Cardiac muscle cell (in vitro differentiated cells and primary cell): Measurements from ENCODE around the gene GAS7. TPM values are rescaled to one million over a fixed set of nuclear protein-coding genes. Genes with fewer than 3 reads are reported as not detected.
A peak's percentile ranks its signal among the peaks of the same experiment; 100 is the strongest.

Source experiments
- DNase-seq, 2 donors: peaks; one replicate each; pipeline versions ENCODE4 v3.0.0 to v3.0.0-alpha.2; 2010 to 2017; ENCODE audit warnings: low read depth in 1 of 2, low spot score in 1 of 2
- H3K27ac ChIP-seq: fragments of 200-600 bp; sonication (generic); 2 replicates; pipeline ENCODE4 v1.5.1; 2016
- H3K27me3 ChIP-seq: fragments of 200-600 bp; sonication (generic); 2 replicates; pipeline ENCODE4 v1.6.0; 2016; ENCODE audit warnings: control low read depth
- H3K36me3 ChIP-seq: fragments of 200-600 bp; sonication (generic); 2 replicates; pipeline ENCODE4 v1.5.1; 2016; ENCODE audit warnings: control low read depth
- H3K4me1 ChIP-seq: fragments of 200-600 bp; sonication (generic); 2 replicates; pipeline ENCODE4 v1.8.1; 2017; ENCODE audit warnings: low read depth, mild to moderate bottlenecking, mixed run types
- H3K4me3 ChIP-seq: fragments of 200-600 bp; sonication (generic); 2 replicates; pipeline ENCODE4 v1.5.1; 2016; ENCODE audit warnings: mild to moderate bottlenecking
- H3K9me3 ChIP-seq: fragments of 200-600 bp; sonication (generic); 2 replicates; pipeline ENCODE4 v1.5.1; 2017; ENCODE audit warnings: low read depth, mild to moderate bottlenecking, control low read depth
- polyA plus RNA-seq: library from polyadenylated mRNA; unstranded; fragments of >200 nt; fragmentation: Nextera tagmentation; extraction: Ambion mirVana; gene quantifications from 2 replicates; pipeline ENCODE4 v1.2.1, GENCODE V29; 2016
- total RNA-seq: library from RNA; depleted of rRNA; stranded (reverse); fragments of >200 nt; gene quantifications from 2 replicates; pipeline ENCODE4 v1.2.3, GENCODE V29; 2016
- TF ChIP-seq, protein P1 (sequence below): IDR thresholded peaks from 2 replicates; pipeline ENCODE4 v1.5.1; 2012; ENCODE audit warnings: low read depth, mild to moderate bottlenecking, low read length

Gene GAS7
- total and polyA plus RNA-seq, 2 experiments from 2014 or later = 6.1 to 13.5 TPM

DNA sequence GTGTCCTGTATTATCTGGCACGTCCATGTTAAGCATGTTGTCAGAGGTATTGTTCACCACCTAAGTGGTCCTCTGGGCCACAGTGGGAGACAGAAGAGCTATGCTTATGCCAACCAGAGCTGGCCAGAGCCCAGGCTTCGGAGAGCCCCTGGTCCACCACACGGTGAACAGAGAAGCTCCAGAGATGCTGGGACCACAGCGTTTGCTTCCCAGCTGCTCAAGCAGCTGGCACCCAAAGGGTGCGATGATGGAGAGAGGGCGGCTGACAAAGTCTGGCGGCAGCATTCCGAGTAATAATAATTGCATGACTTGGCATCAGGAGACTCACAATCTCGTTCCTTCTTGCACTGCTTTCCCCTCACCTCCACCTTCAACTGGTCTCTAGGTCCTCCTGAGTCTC is 257.6 kb downstream of the GAS7 start:
- TF ChIP-seq, protein P1, sequence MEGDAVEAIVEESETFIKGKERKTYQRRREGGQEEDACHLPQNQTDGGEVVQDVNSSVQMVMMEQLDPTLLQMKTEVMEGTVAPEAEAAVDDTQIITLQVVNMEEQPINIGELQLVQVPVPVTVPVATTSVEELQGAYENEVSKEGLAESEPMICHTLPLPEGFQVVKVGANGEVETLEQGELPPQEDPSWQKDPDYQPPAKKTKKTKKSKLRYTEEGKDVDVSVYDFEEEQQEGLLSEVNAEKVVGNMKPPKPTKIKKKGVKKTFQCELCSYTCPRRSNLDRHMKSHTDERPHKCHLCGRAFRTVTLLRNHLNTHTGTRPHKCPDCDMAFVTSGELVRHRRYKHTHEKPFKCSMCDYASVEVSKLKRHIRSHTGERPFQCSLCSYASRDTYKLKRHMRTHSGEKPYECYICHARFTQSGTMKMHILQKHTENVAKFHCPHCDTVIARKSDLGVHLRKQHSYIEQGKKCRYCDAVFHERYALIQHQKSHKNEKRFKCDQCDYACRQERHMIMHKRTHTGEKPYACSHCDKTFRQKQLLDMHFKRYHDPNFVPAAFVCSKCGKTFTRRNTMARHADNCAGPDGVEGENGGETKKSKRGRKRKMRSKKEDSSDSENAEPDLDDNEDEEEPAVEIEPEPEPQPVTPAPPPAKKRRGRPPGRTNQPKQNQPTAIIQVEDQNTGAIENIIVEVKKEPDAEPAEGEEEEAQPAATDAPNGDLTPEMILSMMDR = no peak
- no peak for DNase-seq
- Histone ChIP-seq H3K9me3 (no peaks in the 10 kb centered on the region), H3K27me3 (no peaks in the 10 kb centered on the region), H3K4me3 (no peak overlapping the region), H3K4me1 (peaks cover 10% of the 10 kb centered on the region), H3K27ac (no peak overlapping the region), H3K36me3 (no peaks in the 10 kb centered on the region)

DNA sequence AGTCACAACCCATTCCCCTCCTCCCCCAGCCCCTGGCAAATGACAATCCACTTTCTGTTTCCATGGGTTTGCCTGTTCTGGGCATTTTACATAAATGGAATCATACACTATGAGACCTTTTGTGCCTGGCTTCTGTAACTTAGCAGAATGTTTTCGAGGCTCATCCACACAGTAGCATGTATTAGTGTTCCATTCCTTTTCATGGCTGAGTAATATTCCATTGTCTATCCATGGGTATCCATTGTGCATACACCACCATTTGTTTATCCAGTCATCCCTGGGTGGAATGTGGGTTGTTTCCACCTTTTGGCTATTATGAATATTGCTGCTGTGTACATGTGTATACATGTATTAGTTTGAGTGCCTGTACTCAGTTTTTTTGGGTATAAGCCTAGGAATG is 259.6 kb downstream of the GAS7 start:
- H3K36me3 ChIP-seq = no peaks in the 10 kb centered on the region
- no peak overlapping the region for H3K4me3 ChIP-seq
- no peaks in the 10 kb centered on the region for H3K9me3 ChIP-seq
- DNase-seq = no peak
- no peaks in the 10 kb centered on the region for H3K4me1 ChIP-seq
- H3K27ac ChIP-seq = no peak overlapping the region
- H3K27me3 ChIP-seq = no peaks in the 10 kb centered on the region
- TF ChIP-seq, protein P1 = no peak

DNA sequence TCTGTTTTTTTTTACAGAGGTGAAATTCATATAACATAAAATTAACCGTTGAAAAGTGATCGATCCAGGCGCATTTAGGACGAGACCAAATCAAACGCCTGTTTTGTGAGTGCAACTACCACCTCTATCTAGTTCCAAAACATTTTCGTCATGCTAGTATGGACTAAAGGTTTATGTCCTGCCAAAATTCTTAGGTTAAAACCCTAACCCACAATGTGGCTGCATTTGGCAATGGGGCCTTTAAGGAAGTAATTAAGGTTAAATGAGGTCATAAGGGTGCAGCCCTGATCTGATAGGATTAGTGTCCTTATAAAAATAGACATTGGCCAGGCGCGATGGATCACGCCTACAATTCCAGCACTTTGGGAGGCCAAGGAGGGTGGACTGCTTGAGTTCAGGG is 260.5 kb downstream of the GAS7 start:
- Histone ChIP-seq H3K4me3 (no peak overlapping the region), H3K27ac (no peak overlapping the region), H3K27me3 (no peaks in the 10 kb centered on the region), H3K36me3 (no peaks in the 10 kb centered on the region), H3K9me3 (no peaks in the 10 kb centered on the region), H3K4me1 (no peaks in the 10 kb centered on the region)
- DNase-seq = no peak
- TF ChIP-seq, protein P1 = no peak

DNA sequence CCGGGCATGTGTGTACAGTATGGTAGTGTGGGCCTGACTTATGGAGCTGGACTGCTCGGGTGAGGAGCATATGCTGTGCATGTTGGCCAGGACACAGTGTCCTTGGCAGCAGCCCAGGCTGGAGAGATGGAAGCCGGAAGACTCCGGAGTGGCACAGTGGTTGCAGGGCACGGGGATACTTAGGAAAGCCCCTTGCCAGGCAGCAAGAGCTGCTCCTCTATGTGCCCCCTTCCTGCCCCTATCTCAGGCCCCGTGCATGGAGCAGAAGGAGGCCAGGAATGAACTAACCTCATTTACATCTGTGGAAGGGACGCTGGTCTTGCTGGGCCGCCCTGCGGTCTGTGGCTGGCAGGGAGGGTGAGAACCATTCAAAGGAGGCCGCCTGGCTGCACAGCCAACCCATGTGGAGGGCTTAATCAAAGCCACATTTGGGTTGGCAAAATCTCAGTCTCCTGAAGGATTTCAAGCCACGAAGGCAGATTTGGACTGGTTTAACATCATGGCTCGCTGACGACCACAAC is 261.1 kb downstream of the GAS7 start:
- H3K27ac ChIP-seq = no peak overlapping the region

DNA sequence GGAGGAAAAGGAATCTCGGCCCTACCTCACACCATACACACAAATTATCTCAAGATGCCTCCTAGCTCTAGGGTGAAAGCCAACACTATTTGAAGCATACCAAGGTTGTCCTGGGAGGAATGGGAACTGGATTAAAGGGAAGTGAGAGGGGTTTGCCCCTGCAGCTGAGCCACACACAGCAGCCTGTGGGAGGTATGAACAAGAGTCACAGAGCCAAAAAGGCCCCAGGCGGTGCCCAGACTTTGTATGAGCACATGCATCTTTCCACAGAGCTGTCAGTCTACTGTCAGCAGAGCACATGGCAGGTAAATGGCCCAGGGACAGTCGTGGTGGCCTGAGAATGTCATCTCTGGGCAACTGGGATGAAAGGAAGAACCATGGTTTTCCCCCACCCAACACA is 262.3 kb downstream of the GAS7 start:
- no peak for DNase-seq
- Histone ChIP-seq H3K27me3 (no peaks in the 10 kb centered on the region), H3K36me3 (no peaks in the 10 kb centered on the region), H3K4me1 (no peaks in the 10 kb centered on the region), H3K9me3 (no peaks in the 10 kb centered on the region), H3K4me3 (no peak overlapping the region), H3K27ac (no peak overlapping the region)
- TF ChIP-seq, protein P1 = no peak

More for the DNA sequence above, 261.1 kb downstream of the GAS7 start:
- no peaks in the 10 kb centered on the region for H3K36me3 ChIP-seq
- TF ChIP-seq, protein P1 = no peak
- H3K9me3 ChIP-seq = no peaks in the 10 kb centered on the region
- peak in 1 of 2 donors; percentile 52 for DNase-seq
- H3K4me1 ChIP-seq = no peaks in the 10 kb centered on the region
- H3K4me3 ChIP-seq = no peak overlapping the region
- H3K27me3 ChIP-seq = no peaks in the 10 kb centered on the region
